ENCODE measurements around the gene SMCP. TPM values are rescaled to one million over a fixed set of nuclear protein-coding genes. Genes with fewer than 3 reads are reported as not detected.

SMCP gene
- total RNA-seq, 4 donors from 2014 or later: not detected

GRCh38 chr1:152909206-152909605 is 31.1 kb downstream of the SMCP start:
- no peaks in the 10 kb centered on the region for H3K36me3 ChIP-seq
- H3K4me3 ChIP-seq: no peak overlapping the region
- 89% methylated on average over 3 of the region's 3 CpGs for WGBS
- H3K27ac ChIP-seq (replicated peaks in 1 of 4): no peak overlapping the region
- intact Hi-C loops (cut with DNase I): no loop called here
- TF ChIP-seq POLR2A (IDR thresholded peaks at IDR 0.05; ENCODE audit: low read depth) (no peak), CTCF (IDR thresholded peaks at IDR 0.05) (no peak), EP300 (IDR thresholded peaks at IDR 0.05) (no peak), POLR2AphosphoS5 (IDR thresholded peaks at IDR 0.05) (no peak)
- peaks cover 0 to 12% (median 0%) of the 10 kb centered on the region in 4 donors for H3K27me3 ChIP-seq
- DNase-seq (ENCODE audit: extremely low spot score): no peak
- H3K9me3 ChIP-seq: no peaks in the 10 kb centered on the region
- H3K4me1 ChIP-seq: peaks cover 0 to 7% (median 0%) of the 10 kb centered on the region in 4 donors

- peaks cover 0 to 12% (median 0%) of the 10 kb centered on the region in 4 donors for H3K27me3 ChIP-seq
- no peak overlapping the region for H3K27ac ChIP-seq (replicated peaks in 1 of 4)
- WGBS: 68% methylated on average over 1 of the region's 1 CpG
- intact Hi-C loops (cut with DNase I): no loop called here
- H3K36me3 ChIP-seq: no peaks in the 10 kb centered on the region
- H3K4me1 ChIP-seq: no peaks in the 10 kb centered on the region
- no peak overlapping the region for H3K4me3 ChIP-seq
- TF ChIP-seq EP300 (IDR thresholded peaks at IDR 0.05) (no peak), CTCF (IDR thresholded peaks at IDR 0.05) (no peak), POLR2AphosphoS5 (IDR thresholded peaks at IDR 0.05) (no peak), POLR2A (IDR thresholded peaks at IDR 0.05; ENCODE audit: low read depth) (no peak)
- H3K9me3 ChIP-seq: peaks cover 0 to 6% (median 2%) of the 10 kb centered on the region in 4 donors
- DNase-seq (ENCODE audit: extremely low spot score): peak; percentile 86
Measured at GRCh38 chr1:152912471-152912870, 34.3 kb downstream of the SMCP start.

GRCh38 chr1:152912900-152913299 is 34.8 kb downstream of the SMCP start:
- Histone ChIP-seq H3K4me3 (no peak overlapping the region), H3K27me3 (peaks cover 0 to 12% (median 0%) of the 10 kb centered on the region in 4 donors), H3K9me3 (peaks cover 0 to 6% (median 2%) of the 10 kb centered on the region in 4 donors), H3K36me3 (no peaks in the 10 kb centered on the region), H3K27ac (replicated peaks in 1 of 4) (no peak overlapping the region), H3K4me1 (no peaks in the 10 kb centered on the region)
- WGBS: 64% methylated on average over 5 of the region's 5 CpGs
- no peak for DNase-seq (ENCODE audit: extremely low spot score)
- intact Hi-C loops (cut with DNase I): no loop called here
- TF ChIP-seq CTCF (IDR thresholded peaks at IDR 0.05) (no peak), POLR2A (IDR thresholded peaks at IDR 0.05; ENCODE audit: low read depth) (no peak), EP300 (IDR thresholded peaks at IDR 0.05) (no peak), POLR2AphosphoS5 (IDR thresholded peaks at IDR 0.05) (no peak)

GRCh38 chr1:152917794-152918193 is 39.7 kb downstream of the SMCP start:
- Histone ChIP-seq H3K27me3 (no peaks in the 10 kb centered on the region), H3K27ac (replicated peaks in 1 of 4) (no peak overlapping the region), H3K4me1 (no peaks in the 10 kb centered on the region), H3K4me3 (no peak overlapping the region), H3K36me3 (no peaks in the 10 kb centered on the region), H3K9me3 (peaks cover 0 to 6% (median 2%) of the 10 kb centered on the region in 4 donors)
- DNase-seq (ENCODE audit: extremely low spot score): no peak
- TF ChIP-seq POLR2AphosphoS5 (IDR thresholded peaks at IDR 0.05) (no peak), POLR2A (IDR thresholded peaks at IDR 0.05; ENCODE audit: low read depth) (no peak), EP300 (IDR thresholded peaks at IDR 0.05) (no peak), CTCF (IDR thresholded peaks at IDR 0.05) (no peak)
- WGBS: 22% methylated on average over 3 of the region's 3 CpGs
- intact Hi-C loops (cut with DNase I): no loop called here

- no peaks in the 10 kb centered on the region for H3K36me3 ChIP-seq
Measured at GRCh38 chr1:152919071-152919470, 40.9 kb downstream of the SMCP start.

More at GRCh38 chr1:152919071-152919470, 40.9 kb downstream of the SMCP start:
- Histone ChIP-seq H3K27me3 (no peaks in the 10 kb centered on the region), H3K9me3 (peaks cover 0 to 6% (median 2%) of the 10 kb centered on the region in 4 donors), H3K27ac (replicated peaks in 1 of 4) (no peak overlapping the region), H3K4me1 (no peaks in the 10 kb centered on the region), H3K4me3 (no peak overlapping the region)
- intact Hi-C loops (cut with DNase I): no loop called here
- TF ChIP-seq POLR2AphosphoS5 (IDR thresholded peaks at IDR 0.05) (no peak), CTCF (IDR thresholded peaks at IDR 0.05) (no peak), POLR2A (IDR thresholded peaks at IDR 0.05; ENCODE audit: low read depth) (no peak), EP300 (IDR thresholded peaks at IDR 0.05) (no peak)
- DNase-seq (ENCODE audit: extremely low spot score): no peak

Measured in esophagus muscularis mucosa (tissue), 4 donors.